GM19025 (cell line): ENCODE data around the gene ARHGAP24.
A peak's percentile ranks its signal among the peaks of the same experiment; 100 is the strongest.
"Not testable (repeated sequence)": the region's sequence is repeated elsewhere in the genome, so short reads cannot be mapped to it uniquely, and the experiment has no call there.

ENCODE experiments used
- ATAC-seq: cut with Tn5 transposase; IDR thresholded peaks from one replicate; pipeline ENCODE4 v1.9.1; 2021; ENCODE audit warnings: mild to moderate bottlenecking, low read depth, moderate library complexity; ENCODE audit not compliant: unreplicated experiment

Gene ARHGAP24

GRCh38 chr4:85514783-85515182 is 39.8 kb downstream of the ARHGAP24 start:
- ATAC-seq = no peak

GRCh38 chr4:85515701-85516100 is 40.8 kb downstream of the ARHGAP24 start:
- ATAC-seq = no peak

- not testable (repeated sequence) for ATAC-seq
Observed at GRCh38 chr4:85518526-85518925, 43.6 kb downstream of the ARHGAP24 start.

- ATAC-seq = no peak
Observed at GRCh38 chr4:85520765-85521749, 46.1 kb downstream of the ARHGAP24 start.

- no peak for ATAC-seq
Observed at GRCh38 chr4:85522277-85522676, 47.3 kb downstream of the ARHGAP24 start.

GRCh38 chr4:85522836-85523235 is 47.9 kb downstream of the ARHGAP24 start:
- ATAC-seq = no peak

GRCh38 chr4:85527815-85528214 is 52.9 kb downstream of the ARHGAP24 start:
- ATAC-seq = no peak

GRCh38 chr4:85531560-85532341 is 56.8 kb downstream of the ARHGAP24 start:
- no peak for ATAC-seq

- ATAC-seq = no peak
Observed at GRCh38 chr4:85534120-85534519, 59.2 kb downstream of the ARHGAP24 start.

- ATAC-seq = no peak
Observed at GRCh38 chr4:85543832-85544231, 68.9 kb downstream of the ARHGAP24 start.

GRCh38 chr4:85544751-85545150 is 69.8 kb downstream of the ARHGAP24 start:
- no peak for ATAC-seq

GRCh38 chr4:85548116-85548515 is 73.2 kb downstream of the ARHGAP24 start:
- no peak for ATAC-seq

GRCh38 chr4:85548841-85549240 is 73.9 kb downstream of the ARHGAP24 start:
- ATAC-seq = no peak

GRCh38 chr4:85555206-85555605 is 80.3 kb downstream of the ARHGAP24 start:
- no peak for ATAC-seq

- peak; percentile 26 for ATAC-seq
Observed at GRCh38 chr4:85556283-85556682, 81.3 kb downstream of the ARHGAP24 start.

GRCh38 chr4:85557016-85557901 is 82.3 kb downstream of the ARHGAP24 start:
- ATAC-seq = peak; percentile 93

GRCh38 chr4:85565761-85566480 is 91.0 kb downstream of the ARHGAP24 start:
- no peak for ATAC-seq

GRCh38 chr4:85569730-85570299 is 94.9 kb downstream of the ARHGAP24 start:
- peak; percentile 51 for ATAC-seq

- ATAC-seq = no peak
Observed at GRCh38 chr4:85570388-85570787, 95.4 kb downstream of the ARHGAP24 start.
